ENCODE results near the gene COL19A1.

COL19A1 gene

GRCh38 chr6:70171236-70171635, 304.9 kb downstream of the COL19A1 start:
- no peak for DNase-seq (ENCODE audit: low read depth in 2 of 2)

DNA sequence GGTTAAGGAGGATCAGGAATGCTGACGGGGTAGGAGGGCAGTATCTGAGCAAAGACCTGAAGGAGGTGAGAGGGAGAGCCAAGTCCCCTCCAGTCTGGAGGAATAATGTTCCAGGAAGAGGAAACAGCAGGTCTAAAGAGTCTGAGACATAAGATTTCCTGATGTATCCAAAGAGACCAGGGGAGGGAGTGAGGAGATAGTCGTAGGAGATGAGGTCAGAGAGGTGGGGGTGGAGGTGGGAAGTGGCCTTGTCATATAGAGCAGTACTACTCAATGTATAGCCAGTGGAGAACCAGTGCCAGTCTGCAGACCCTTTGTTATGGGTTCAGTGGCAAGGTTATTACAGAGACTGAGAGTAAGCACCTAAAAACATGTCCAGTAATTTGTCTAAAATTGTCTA, 305.9 kb downstream of the COL19A1 start:
- DNase-seq (ENCODE audit: low read depth in 2 of 2): no peak

- DNase-seq (ENCODE audit: low read depth in 2 of 2): no peak
Observed at GRCh38 chr6:70175770-70176169, 309.4 kb downstream of the COL19A1 start.

DNA sequence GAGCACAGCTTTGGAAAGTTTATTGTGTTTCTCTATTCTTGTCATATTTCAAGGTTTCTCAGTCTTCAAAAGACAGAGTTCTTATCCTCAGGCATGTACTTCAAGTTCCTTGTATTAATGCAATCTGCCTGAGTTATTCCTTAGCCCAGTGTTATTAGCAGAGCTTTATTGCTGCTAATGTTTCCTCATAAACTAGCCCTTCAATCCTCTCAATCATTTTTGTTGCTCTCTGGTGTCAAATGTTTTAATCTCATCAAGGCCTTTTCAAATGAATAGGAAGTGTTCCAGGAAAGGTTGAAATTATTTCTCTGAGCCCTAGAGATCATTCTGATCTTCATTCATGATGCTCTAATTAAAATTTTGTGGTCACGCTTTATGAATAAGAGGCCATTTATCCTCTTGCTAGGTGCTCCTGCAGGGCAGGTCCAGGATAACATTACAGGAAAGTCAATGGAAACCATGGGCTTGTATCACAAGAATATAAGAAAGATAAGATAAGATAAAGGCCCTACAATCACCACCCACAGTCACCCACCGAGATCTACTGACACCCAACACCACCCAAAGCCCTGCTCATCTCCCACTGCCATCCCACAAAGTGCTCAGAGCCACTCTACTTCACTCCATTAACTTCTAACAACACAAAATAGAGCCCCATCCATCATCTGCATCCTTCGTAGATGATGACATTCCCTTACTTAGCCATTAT, 310.6 kb downstream of the COL19A1 start:
- DNase-seq (ENCODE audit: low read depth in 2 of 2): no peak

DNA sequence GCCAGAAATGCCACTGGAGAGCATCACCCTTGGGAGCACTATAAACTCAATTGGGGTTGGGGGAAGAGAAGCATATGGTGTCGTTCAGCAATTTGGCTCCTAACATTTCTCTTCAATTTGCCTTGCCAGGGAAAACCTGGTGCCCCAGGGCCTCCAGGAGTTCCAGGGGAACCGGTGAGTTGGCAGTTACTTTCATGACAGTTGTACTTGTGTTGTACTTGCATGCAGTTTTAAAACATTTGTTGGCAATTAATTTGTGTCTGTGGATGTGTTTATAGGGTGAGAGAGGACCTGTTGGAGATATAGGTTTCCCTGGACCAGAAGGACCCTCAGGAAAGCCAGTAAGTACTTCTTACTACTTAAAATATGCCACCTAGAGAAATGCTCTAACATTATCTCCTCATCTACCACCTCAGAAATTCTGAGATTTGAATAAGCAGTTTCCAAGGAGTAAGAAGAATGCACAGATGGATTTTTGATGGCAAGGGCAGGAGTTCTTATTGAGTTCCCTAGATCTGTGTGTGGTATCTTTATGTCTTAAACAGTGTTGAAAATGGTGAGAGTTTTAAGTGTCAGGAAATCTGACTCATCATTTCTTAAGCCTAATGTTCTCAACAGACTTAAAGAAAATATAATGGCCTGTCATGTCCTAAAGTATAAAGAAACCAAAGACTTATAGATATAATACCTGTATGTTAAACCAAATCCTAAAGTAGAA, 314.0 kb downstream of the COL19A1 start:
- DNase-seq (ENCODE audit: low read depth in 2 of 2): no peak

GRCh38 chr6:70180901-70181599, 314.7 kb downstream of the COL19A1 start:
- no peak for DNase-seq (ENCODE audit: low read depth in 2 of 2)

GRCh38 chr6:70183538-70183937, 317.2 kb downstream of the COL19A1 start:
- DNase-seq (ENCODE audit: low read depth in 2 of 2): no peak

GRCh38 chr6:70184723-70185122, 318.4 kb downstream of the COL19A1 start:
- no peak for DNase-seq (ENCODE audit: low read depth in 2 of 2)

GRCh38 chr6:70186461-70186860, 320.1 kb downstream of the COL19A1 start:
- DNase-seq (ENCODE audit: low read depth in 2 of 2): no peak

- no peak for DNase-seq (ENCODE audit: low read depth in 2 of 2)
Observed at GRCh38 chr6:70188202-70188601, 321.8 kb downstream of the COL19A1 start.

GRCh38 chr6:70194421-70194820, 328.1 kb downstream of the COL19A1 start:
- DNase-seq (ENCODE audit: low read depth in 2 of 2): no peak

GRCh38 chr6:70196531-70196930, 330.2 kb downstream of the COL19A1 start:
- DNase-seq (ENCODE audit: low read depth in 2 of 2): no peak

DNA sequence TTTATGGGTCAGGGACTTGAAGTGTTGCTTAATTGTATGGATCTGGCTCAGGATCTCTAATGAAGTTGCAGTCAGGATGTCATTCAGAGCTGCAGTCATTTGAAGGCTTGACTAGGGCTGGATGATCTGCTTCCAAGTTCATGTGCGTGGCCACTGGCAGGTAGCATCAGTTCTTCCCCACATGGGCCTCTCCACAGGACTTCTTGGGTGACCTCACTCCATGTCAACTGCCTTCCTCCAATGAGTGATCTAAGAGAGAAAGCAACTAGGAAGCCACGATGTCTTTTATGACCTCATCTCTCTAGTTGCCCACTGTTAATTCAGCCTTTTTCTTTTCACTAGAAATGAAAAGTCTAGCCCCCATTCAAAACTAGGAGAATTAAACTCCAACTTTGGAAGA, 332.4 kb downstream of the COL19A1 start:
- no peak for DNase-seq (ENCODE audit: low read depth in 2 of 2)

DNA sequence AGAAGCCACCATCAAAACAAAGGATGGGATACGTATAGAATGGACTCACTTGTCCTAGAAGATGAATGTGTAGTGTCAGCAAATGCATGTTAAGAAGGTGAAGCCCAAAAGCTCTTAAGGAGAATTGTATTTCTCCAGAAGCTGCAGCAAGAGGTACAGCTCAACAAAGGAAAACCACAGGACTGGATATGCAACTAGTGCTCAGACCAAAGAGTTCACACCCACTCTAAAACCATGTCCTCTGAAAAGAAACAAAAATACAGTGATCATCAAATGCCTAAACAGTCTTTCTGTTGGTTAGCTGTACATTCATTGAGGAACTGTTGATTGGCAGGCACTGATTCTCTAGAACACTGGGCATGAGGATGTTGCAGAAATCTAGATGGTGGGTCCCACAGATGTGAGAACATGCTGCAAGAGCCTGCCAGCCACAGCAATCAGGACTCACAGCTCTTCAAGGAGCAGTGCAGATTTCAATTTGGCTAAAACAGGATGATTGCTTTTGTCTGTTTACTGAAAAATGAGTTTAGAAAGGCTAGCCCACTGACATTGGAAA, 342.0 kb downstream of the COL19A1 start:
- DNase-seq (ENCODE audit: low read depth in 2 of 2): no peak

GRCh38 chr6:70210462-70210861, 344.1 kb downstream of the COL19A1 start:
- no peak for DNase-seq (ENCODE audit: low read depth in 2 of 2)

GRCh38 chr6:70215460-70216108, 349.2 kb downstream of the COL19A1 start:
- DNase-seq (ENCODE audit: low read depth in 2 of 2): no peak

DNA sequence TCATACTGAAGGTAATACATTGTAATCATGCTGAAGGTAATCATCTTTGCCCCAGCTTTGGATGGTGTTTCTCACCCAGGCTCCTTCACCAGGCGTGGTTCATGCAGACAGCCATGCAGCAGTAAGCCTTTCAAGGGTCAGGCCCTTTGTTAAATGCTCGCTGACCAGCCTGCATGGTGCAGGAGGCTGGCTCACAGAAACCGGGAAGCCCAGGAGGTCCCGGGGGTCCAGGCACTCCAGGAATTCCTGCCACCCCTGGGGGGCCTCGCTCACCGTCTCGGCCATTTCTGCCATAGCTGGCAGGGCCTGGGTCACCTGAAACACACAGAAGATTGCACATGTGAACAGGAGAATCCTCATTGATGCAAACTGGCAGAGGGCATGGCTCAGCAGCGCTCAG, 350.4 kb downstream of the COL19A1 start:
- no peak for DNase-seq (ENCODE audit: low read depth in 2 of 2)

DNA sequence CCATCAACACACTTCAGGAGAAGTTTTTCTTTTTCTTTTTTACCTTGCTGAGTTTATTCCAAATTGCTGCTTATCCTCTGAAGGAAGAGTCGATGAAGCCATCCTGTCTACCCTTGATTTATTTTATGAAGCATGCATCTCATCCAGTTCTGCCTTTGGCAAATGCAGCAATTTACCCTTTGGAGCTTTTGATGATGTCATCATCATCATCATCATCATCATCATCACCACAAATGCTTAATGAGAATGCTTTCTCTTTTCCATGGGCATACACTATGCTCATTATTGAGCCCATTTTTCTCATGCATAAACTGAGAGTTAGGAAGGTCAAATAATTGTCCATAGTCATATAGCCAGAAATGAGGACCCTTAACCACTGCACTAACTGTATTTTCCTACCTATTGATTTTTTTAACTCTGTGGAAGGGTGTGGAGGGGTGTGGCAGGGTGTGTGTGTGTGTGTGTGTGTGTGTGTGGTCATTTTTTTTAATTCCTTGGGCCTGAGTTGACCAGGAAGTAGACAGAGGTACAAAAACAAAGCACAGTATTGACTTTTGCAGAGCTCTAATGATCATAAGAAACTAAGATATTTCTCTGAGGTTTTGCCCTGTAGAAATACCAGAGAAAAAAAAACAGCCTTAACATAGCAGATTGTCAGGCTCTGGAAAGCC, 353.7 kb downstream of the COL19A1 start:
- DNase-seq (ENCODE audit: low read depth in 2 of 2): no peak

DNA sequence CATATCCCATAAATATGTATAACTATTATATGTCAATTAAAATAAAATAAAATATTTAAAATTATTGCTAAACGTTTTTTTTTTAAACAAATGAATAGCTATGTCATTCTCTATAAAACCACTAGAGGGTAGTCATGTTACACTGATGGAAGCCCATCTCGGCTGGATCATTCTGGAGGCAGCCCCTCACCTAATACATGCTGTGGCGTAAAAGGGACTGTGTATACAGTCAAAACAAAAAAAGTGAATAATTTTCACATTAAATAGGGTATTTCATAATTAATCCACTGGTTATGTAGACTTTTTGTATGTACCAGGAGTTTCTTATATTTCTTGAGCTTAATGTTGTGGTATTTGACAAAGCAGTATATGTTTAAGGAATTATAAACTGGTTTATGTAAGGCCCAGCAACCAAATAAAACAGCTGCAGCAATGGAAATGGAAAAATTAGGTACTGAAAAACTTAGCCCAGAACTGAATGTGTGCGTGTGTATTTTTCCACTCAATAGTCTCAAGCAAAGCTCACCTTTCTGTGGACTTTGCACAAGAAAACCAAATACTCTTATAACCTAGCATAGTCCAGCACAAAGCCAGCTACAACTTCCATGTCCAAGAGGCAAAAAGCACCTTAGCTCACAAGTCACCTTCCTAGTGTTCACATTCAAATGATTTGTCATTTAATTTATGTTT, 354.8 kb downstream of the COL19A1 start:
- DNase-seq (ENCODE audit: low read depth in 2 of 2): no peak

DNA sequence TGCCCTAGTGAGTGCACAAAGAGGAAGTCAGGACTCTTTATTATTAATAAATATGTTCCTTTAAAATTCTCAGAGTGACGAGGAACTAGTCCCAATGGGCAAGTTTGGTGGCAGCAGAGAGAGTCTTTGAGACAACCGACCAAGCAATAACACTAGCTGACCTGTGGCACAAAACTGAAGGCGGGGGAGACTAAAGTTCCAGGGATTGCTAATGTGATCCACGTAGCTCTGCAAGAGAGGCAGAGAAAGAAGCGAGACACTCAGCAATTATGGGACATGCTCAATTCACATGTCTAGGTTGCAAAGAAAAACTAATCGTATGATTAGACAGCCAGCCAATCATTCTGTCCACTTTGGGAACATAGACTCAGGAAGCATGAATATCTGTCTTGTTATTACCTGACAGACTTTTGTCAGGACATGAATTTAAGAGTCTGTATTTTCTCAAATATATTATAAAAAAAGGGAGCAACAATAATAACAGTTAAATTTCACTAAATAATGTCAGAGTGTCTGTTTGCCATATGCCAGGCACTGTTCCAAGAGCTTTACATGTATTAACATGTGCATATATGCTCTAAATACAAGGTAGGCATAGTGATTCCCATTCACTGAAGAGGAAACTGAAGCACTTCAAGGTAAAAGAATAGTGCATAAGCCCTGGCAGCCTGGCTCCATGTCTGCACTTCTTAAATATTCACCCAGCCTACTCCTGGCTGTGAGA, 355.5 kb downstream of the COL19A1 start:
- DNase-seq (ENCODE audit: low read depth in 2 of 2): no peak
